HG03139 (cell line): ENCODE data around the gene CEMIP2.
"Not testable (repeated sequence)": the region's sequence is repeated elsewhere in the genome, so short reads cannot be mapped to it uniquely, and the experiment has no call there.

Source experiments
- ATAC-seq: cut with Tn5 transposase; IDR thresholded peaks from one replicate; pipeline ENCODE4 v1.9.1; 2021; ENCODE audit not compliant: unreplicated experiment

Gene CEMIP2

DNA sequence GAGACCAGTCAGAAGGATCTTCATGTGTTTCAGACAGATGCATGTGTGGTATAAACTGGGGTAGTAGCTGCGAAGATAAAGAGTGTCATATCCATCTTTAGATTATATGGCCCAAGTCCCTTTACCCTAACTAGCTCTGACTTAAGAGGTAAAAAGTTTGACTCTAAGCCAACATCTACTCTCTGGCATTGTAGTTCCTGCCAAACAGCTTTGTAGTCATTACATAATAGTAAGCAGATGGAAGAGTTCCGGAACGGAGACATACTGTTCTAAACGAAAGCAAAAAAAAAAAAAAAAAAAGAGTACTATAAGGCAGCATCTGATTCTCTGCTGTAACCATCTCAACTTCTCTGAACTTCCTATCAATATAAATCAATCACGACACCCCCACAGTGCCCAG lies 48.8 kb downstream of the CEMIP2 start:
- no peak for ATAC-seq

DNA sequence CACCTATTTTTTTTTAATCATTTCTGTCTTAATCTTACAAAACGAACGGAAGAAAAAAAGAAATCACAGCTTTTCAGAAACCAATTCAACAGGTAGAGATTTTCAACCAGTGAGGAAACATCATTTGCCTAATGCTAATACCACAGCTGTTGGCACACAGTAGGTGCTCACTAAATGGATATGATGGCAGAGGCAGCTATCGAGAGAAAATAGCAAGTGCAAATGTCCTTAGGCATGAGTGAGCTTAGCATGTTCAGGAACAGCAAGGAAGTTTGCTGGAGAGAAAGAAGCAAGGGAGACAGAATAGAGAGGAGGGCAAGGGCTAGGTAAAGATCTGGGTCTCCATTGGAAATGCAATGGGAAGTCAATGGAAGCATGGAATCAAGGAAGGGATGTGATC lies 49.2 kb downstream of the CEMIP2 start:
- ATAC-seq = no peak

DNA sequence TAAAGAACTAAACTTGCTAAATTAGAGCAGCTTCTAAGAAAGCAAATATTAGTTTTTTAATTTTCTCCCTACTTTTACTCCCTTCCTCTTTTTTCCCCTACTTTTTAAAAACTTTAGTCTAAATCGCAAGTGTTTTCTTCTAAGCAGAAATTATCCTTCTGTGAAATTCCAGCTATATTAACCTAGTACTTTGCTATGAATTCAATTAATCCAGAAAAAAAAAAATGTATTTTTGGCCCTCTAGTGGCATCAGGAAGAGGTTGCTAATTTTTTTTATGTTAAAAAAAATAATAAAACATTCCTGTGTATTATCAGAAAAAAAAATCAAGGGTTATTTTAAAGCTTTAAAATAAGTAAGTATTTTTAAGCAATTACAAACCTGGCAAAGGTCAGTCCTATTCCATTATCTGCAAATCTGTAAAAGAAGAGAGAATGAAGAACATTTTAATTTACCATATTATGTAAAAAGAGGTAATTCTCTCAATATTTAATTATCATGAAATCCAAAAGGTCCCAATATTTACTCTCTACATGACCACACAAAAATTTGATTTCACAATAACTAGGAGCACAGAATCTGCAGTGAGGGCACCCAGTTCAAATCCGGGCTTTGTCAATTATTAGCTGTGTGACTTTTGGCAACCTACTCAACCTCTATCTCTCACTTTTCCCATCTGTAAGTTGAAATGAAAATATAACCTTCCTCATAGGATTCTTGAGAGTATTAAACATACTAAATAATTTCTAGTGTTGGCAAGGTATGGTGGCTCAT lies 52.0 kb downstream of the CEMIP2 start:
- no peak for ATAC-seq

DNA sequence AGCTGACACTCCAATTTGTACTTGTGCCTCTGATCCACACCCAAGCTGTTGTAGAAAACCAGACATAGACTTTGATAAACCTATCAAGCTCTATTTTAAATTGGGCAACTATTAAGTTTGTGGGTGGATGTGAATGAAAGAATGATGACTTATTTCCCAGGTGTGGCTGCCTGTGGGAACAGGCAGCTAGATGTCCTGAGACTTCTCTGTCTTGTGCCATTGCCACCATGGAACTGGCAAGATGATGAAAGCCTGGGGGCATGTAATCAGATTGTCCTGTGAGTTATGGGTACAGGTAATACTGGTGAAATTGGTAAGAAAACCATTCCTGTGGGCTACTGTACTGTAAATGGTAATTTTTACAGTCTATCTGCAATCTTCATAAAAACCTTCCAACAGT lies 57.5 kb downstream of the CEMIP2 start:
- no peak for ATAC-seq

DNA sequence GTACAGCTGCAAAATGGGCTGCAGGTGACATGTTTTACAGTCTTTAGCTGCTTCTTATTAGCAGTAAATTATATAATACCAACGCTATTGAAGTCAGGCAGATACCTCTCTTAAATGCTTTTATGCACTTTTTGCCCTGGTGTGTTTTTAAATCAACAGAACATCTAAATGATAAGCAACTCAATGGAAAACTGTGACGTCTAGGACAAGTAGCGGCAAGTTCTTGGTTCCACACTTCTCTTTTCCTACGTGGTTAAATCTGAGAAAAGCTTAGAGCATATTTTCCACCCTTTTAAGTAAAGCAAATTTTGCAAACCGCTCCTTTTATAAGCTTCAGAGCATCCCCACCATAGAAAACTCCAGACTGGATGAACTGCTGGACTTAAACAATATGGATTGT lies 58.1 kb downstream of the CEMIP2 start:
- ATAC-seq = no peak

DNA sequence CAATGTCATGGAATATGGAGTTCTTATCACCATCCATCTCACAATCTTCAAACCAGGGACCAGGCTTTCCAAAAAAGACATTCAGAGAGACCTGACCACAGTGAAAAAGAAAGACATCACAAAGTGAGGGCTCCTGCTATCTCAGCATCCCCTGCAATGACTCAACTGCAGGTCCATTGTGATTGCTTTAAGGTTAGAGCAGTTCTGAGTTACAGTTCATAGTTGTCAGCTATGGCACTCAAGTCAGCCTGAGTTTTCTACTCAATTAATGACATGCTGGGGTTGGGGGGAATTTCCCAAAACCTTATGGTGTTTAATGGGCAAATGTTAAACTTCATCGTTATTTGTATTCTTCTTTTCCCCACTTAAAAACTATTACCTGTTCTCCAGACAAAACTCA lies 58.9 kb downstream of the CEMIP2 start:
- no peak for ATAC-seq

DNA sequence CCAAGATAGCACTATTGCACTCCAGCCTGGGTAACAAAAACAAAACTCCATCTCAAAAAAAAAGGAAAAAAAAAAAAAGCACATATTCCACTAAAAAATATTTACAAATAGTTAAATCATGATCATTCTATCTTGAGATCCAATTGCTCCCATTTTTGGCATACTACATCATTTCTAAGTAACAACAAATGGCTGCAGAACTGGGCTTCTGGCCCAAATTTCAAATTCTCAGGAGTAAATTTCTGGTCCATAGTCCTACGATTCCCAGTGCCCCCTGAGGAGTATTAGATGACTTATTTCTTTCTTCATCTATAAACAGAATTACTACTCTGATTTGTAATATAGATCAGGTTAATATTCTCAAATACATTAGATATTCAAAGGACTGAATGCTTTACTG lies 62.1 kb downstream of the CEMIP2 start:
- no peak for ATAC-seq

DNA sequence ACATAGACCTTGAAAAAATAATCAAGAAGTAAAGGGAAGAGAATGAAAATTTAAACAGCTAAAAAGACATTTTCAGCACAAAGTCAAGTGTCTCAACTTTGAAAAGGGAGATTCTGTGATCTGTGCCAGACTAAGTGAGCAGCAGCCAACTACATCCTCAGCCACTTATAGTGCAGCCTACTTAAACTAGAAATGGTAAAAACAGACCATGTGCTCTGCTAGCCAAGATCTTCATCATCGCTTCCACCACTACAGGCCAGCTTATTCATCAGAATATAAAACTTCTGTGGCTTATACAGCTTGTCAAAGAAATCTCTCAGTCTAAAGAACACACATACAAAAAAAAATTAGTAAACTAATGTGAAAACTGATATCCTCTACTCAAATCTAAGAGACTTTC lies 63.5 kb downstream of the CEMIP2 start:
- no peak for ATAC-seq

DNA sequence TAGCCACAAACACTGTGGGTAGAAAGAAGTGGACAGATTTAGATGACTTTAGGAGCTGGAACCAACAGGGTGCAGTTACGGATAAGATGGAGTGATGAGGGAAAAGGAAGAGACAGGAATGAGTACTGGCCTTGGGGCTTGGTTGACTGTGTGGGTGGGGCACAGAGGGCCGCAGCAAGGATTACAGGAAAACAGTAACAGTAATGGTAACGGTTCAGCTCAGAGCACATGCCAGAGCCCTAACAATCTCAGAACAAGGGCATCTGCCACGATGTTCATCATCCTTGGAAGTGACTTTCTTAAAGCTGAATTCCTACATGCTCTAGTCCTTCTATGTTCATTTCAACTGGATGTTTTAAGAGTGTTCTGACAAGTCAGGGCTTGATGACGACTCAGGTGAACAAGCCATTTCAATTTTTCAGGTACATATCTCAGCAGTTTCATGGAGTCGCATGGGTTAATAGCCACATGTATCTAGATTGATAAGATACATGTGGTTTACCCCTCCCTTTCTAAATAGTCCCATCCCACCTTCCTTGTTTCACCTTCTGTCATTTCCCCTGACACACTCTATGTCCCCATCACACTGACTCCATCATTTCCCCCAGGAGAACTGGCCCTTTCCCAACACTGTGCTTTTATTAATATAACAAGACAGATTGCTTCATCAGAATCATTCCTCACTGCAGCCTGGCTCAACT lies 65.0 kb downstream of the CEMIP2 start:
- no peak for ATAC-seq

DNA sequence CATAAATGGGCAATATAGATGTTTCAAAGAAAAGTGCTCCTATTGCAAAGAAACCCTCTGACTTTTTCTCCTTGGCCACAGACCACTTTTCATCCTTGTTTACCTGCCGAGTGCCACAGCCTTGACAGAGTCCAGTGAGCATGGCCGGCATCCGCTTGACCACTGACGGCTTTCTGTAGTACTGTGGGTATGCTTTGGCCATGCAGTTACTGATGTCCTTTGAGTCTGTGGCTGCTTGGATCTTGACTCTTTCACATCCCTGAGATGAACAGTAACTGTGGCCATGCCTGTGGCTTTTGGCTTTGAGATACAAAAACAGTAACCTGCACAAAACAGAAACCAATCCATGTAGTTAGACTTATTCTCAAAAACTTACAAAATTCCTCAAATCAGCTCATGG lies 70.4 kb downstream of the CEMIP2 start:
- no peak for ATAC-seq

DNA sequence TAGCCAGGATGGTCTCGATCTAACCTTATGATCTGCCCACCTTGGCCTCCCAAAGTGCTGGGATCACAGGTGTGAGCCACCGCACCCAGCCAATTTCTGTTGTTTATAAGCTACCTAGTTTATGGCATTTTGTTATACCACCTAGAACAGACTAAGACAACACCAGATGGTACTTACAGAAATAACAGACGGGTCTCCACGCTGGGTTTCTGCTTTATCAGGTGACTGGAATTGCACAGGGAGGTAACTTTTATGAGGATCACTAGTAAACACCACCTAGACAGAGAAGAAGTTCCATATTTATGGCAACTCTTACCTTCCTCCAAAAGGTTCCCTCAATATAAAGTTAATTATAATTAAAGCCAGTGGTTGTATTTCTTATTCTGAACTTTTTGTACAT lies 74.0 kb downstream of the CEMIP2 start:
- ATAC-seq = no peak

DNA sequence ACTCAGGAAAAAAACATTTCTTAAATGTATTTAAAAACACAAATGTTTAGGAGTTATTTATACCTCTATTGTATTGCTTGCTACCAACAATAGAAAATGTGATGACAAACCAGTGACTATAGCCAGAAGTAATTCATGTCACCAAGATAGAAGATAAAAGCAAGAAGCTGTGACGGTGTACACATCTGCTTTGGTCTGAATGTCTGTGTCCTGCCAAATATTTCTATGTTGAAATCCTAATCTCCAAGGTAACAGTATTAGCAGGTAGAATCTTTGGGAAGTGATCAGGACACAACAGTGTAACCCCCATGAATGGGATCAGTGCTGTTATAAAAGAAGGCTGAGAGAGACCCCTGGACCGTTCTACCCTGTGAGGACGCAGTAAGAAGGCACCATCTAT lies 74.7 kb downstream of the CEMIP2 start:
- ATAC-seq = no peak

DNA sequence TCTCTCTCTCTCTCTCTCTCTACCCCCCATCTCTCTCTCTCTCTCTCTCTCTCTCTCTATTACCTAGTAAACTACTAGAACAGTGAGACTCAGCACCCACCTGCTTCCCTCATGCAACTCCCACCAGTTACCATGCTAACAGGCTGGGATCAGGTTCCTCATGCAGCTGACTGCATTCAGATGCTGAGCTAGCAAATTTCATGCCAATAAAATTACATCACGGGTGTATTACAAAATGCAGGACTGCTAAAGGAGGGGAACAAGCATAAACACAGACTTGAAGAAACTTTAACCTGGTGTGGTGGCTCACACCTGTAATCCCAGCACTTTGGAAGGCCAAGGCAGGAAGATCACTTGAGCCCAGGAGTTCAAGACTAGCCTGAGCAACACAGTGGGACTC lies 76.0 kb downstream of the CEMIP2 start:
- no peak for ATAC-seq

DNA sequence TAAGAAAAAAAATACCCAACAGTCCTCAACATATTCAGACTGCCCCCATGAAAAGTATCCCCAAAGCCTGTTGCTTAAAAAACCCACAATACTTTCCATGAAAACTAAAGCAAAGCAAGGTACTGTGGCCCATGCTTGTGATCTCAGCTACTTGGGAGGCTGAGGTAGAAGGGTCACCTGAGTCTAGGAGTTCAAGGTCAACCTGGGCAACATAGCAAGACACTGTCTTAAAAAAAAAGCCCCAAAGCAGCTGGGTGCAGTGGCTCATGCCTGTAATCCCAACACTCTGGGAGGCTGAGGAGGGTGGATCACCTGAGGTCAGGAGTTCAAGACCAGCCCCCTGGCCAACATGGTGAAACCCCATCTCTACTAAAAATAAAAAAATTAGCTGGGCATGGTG lies 76.7 kb downstream of the CEMIP2 start:
- not testable (repeated sequence) for ATAC-seq

DNA sequence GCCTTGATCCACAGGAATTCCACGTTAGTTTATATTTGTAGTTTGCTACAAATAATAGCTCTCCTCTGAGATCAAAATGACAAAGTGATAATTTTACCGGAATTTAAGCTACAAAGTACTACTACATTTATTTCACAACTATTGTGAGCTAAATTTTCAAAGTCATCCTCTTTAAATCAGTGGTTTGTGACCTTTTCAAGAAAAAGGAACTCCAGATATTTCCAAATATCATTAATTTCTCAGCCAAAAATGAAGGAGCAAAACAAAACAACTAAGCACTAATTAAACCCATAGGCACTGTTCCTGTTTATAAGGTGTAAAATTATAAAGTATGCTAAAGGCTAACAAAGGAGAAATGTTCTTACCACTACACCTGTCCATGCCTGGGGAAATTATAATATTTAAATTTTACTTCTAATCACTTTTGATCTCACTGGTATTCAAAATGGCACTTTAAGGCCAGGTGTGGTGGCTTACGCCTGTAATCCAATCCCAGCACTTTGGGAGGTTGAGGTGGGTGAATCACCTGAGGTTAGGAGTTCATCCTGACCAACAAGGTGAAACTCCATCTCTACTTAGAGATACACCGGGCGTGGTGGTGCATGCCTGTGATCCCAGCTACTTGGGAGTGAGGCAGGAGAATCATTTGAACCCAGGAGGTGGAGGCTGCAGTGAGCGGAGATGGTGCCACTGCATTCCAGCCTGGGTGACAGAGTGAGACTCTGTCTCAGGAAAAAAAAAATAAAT lies 77.5 kb downstream of the CEMIP2 start:
- no peak for ATAC-seq

DNA sequence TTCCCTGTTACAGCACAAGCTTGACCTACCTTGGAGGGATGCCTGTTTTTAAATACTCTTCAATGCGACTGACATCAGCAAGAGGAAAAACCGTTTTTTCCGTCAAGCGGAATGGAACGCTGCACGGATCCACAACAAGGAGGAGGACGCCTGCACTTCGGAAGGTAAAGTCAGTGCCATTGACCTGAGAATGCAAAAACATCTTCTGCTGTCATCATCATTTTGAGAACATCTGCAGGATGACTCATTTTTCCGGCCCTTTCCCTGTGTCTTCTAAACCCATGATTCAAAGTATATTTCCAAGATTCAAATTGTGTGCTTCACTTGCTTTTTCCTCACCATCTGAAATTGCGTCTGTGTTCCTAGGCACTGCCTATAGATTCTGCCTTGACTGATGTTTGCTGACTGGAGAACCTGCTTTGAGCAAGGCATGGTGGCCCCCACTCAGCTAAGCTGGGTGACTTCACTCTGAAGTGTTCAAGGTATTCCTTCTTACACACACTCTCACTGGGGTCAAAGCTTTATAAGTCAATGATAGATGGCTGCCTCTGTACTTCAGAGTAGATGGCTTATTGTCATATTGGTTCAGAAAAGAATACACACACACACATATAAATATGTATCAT lies 78.1 kb downstream of the CEMIP2 start:
- ATAC-seq = no peak

DNA sequence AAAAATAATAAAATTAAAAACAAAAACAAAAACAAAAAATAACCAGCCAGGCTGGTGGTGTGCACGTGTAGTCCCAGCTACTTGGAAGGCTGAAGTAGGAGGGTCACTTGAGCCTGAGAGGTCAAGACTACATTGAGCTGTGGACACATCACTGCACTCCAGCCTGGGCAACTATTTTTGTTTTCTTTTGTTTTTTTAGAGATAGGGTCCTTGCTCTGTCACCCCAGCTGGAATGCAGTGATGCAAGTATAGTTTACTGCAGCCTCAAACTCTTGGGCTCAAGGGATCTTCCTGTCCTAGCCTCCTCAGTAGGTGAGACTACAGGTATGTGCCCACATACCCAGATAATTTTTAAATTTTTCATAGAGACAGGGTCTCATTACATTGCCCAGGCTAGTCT lies 80.6 kb downstream of the CEMIP2 start:
- ATAC-seq = no peak

DNA sequence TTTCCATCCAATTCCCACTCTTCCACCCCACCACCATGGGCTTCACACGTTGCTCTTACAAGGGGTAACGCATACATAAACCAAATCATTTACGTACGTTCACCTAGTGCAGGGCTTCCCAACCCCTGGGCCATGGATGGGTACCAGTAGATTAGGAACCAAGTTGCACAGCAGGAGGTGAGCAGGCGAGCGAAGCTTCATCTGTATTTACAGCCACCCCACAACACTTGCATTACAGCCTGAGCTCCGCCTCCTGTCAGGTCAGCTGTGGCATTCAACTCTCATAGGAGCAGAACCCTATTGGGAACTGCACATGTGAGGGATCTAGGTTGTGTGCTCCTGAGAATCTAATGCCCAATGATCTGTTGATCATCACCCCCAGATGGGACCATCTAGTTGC lies 82.3 kb downstream of the CEMIP2 start:
- ATAC-seq = no peak

DNA sequence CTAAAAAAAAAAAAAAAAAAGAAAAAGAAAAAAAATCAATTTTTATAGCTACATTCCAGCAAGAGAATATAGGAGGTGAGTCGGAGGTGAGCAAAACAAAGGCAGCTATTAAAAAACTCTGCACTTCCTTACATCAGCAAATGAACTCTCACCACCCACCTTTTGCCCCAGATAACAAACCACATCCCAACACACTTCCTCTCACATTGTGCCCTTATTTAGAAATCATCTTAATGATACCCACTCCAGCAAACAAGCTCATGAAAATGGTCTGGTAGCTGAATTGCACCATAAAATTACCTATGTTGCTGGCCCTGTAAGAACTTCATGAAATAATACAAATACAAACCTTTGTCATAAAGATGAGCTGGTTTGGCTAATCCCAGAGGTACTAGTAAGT lies 82.9 kb downstream of the CEMIP2 start:
- ATAC-seq = peak; percentile 40

DNA sequence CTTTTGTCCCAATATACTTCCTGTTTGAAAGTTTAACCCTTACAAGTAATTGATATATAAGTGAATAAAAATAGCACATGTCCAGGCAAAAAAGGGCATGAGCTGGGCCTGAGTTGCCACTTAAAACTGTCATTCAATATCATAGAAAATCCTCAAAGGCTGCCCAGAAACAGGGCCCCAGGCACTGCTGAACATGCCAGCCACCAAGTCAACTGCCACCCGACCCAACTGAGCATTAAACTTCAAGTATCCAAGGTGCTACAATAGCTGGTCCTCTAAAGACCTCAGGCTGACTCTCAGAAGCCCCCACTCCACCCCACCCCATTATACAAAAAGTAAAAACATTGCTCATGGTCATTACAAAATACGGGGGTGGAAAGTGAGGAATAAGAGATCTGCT lies 83.7 kb downstream of the CEMIP2 start:
- ATAC-seq = no peak

DNA sequence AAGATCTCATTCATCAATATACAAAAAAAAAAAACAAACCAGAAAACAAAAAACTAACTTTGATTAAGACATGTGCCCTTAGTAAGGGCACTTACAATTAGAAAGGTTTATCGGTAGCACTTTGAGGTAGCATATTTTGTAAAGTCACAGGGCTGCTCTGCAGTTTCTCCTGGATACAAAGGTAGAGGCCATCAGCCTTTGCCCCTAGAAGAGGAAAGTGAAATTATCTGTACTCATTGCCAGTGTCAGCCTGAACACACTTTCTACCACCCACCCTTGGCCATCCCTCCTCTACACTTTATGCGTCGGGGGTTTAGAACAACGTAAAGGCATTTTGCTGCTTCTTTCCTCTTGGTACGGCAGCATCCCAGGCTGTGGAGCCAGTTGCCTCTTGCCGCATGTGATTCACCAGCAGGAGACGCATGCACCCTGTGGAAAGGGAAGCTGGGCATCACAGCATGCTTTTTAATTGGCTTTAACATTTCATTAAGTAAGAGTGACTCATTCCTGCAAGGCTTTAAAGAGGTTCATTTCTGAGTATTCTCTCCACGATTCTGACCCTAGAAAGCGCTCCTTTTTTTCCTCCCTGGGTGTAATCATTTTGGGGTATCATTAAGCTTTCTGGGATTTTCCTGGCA lies 84.6 kb downstream of the CEMIP2 start:
- no peak for ATAC-seq
